Stomach (tissue), 19 donors: ENCODE measurements around the gene NMBR. TPM values are rescaled to one million over a fixed set of nuclear protein-coding genes. Genes with fewer than 3 reads are reported as not detected.
A peak's percentile ranks its signal among the peaks of the same experiment; 100 is the strongest.

ENCODE experiments used
- DNase-seq, 2 donors: peaks; one replicate each; pipeline versions ENCODE4 v3.0.0 to v3.0.0-alpha.2; 2013 to 2019
- H3K27ac ChIP-seq, 5 donors: fragments of 200-600 bp in 4 of 5; sonication (generic) in 4 of 5; one replicate each; pipeline ENCODE4 v1.5.1; 2013 to 2019; ENCODE audit warnings: mild to moderate bottlenecking in 1 of 5, moderate library complexity in 1 of 5
- H3K27me3 ChIP-seq, 3 donors: fragments of 200-600 bp; sonication (generic); one replicate each; pipeline ENCODE4 v1.5.1; 2017 to 2019; ENCODE audit warnings: mixed run types in 1 of 3
- H3K36me3 ChIP-seq, 4 donors: fragments of 200-600 bp; sonication (generic); 1 replicate in 3 of 4; 2 replicates in 1 of 4; pipeline ENCODE4 v1.5.1; 2016 to 2019
- H3K4me1 ChIP-seq, 4 donors: fragments of 200-600 bp; sonication (generic); one replicate each; pipeline ENCODE4 v1.5.1; 2016 to 2019
- H3K4me3 ChIP-seq, 4 donors: fragments of 200-600 bp; sonication (generic) in 3 of 4; one replicate each; pipeline ENCODE4 v1.5.1; 2016 to 2019; ENCODE audit warnings: mild to moderate bottlenecking in 1 of 4
- H3K9me3 ChIP-seq, 4 donors: fragments of 200-600 bp; sonication (generic); one replicate each; pipeline ENCODE4 v1.5.1; 2016 to 2019
- EP300 ChIP-seq: sonication (generic); formaldehyde crosslinking; IDR thresholded peaks from one replicate; pipeline ENCODE4 v1.6.1; 2017; ENCODE audit warnings: antibody characterized with exemption
- POLR2A ChIP-seq, 4 donors: fragments of 450-650 bp; IDR thresholded peaks; one replicate each; pipeline ENCODE4 v1.6.1; 2016; ENCODE audit warnings: antibody characterized with exemption in 4 of 4, control low read depth in 2 of 4, mild to moderate bottlenecking in 1 of 4, moderate library complexity in 1 of 4
- POLR2AphosphoS5 ChIP-seq, 3 donors: sonication (generic); formaldehyde crosslinking; IDR thresholded peaks; one replicate each; pipeline ENCODE4 v1.6.1; 2016; ENCODE audit warnings: antibody characterized with exemption in 3 of 3
- WGBS, 5 donors: extraction: QIAGEN DNeasy Blood & Tissue Kit in 3 of 5; methylation state at CpG; one replicate each; pipeline versions ENCODE4 v1.1.5 to v1.1.7; 2013 to 2018; 5-methylcytosine and 5-hydroxymethylcytosine counted together
- intact Hi-C: fragments of 100-400 bp; cut with DNase I; formaldehyde crosslinking; loops from one replicate; pipeline ENCODE4 v1.15.1; 2023; ENCODE audit warnings: low total_unique reads
- long read RNA-seq, 10 donors: transcript quantifications; one replicate each; lab custom pipeline, GENCODE V29; 2026
- polyA plus RNA-seq, 3 donors: library from polyadenylated mRNA; stranded (reverse); fragments of 200-250 nt; gene quantifications; one replicate each; pipeline ENCODE4 v1.2.3, GENCODE V29; 2013
- total RNA-seq, 5 donors: library from RNA; depleted of rRNA; stranded (reverse); fragments of >200 nt; gene quantifications; one replicate each; pipeline versions ENCODE4 v1.1.0 to v1.2.3, GENCODE V29; 2014 to 2016
- TF ChIP-seq, protein P1 (sequence below), 7 experiments: fragments of 450-650 bp in 4 of 7; fragments of 200-600 bp in 3 of 7; sonication (generic) in 3 of 7; IDR thresholded peaks; one replicate each; pipeline ENCODE4 v1.5.1; 2016 to 2019; ENCODE audit warnings: antibody characterized with exemption in 7 of 7, control low read depth in 2 of 7, mild to moderate bottlenecking in 1 of 7
- donor health status: healthy with polysubstance abuse.
- donor health status: Bipolar disorder and iron deficiency.
- donor health status: healthy.

Gene NMBR
- under 1 TPM in 1 of 5 donors, not detected in 4; 0.73 TPM for total RNA-seq
- not detected for polyA plus RNA-seq
- long read RNA-seq, donor 1, result 0 reads
- long read RNA-seq, donor 2, result 0 reads
- long read RNA-seq, donor 3, result 0 reads
- long read RNA-seq, donor 4, result 0 reads
- long read RNA-seq, donor 5, result 0 reads
- long read RNA-seq, donor 6, result 0 reads
- long read RNA-seq, donor 7, partial matches to known transcripts, result 0 of 1 reads
- long read RNA-seq, donor 7, other reads (novel, unspliced or antisense), result 0 of 1 reads
- long read RNA-seq, donor 8, result 0 reads
- long read RNA-seq, donor 9, result 0 reads
- long read RNA-seq, donor 10, result 0 reads

- Histone ChIP-seq H3K27me3 (no peaks in the 10 kb centered on the region), H3K36me3 (peaks cover 0 to 3% (median 0%) of the 10 kb centered on the region in 4 donors), H3K4me3 (peak within 1 kb of the TSS; percentile 75 to 94 (median 83)), H3K9me3 (no peaks in the 10 kb centered on the region), H3K4me1 (peaks cover 14 to 48% (median 24%) of the 10 kb centered on the region in 4 donors), H3K27ac (peak within 1 kb of the TSS; percentile 60 to 81 (median 66))
- WGBS, 5 donors, result 0 to 1% (median 0%) methylated on average over 24 to 38 of the region's 38 CpGs
- TF ChIP-seq POLR2AphosphoS5 (IDR thresholded peaks at IDR 0.05) (peak; percentile 89 to 99 (median 94)), EP300 (no peak), POLR2A (IDR thresholded peaks at IDR 0.05) (no peak)
- TF ChIP-seq, protein P1, sequence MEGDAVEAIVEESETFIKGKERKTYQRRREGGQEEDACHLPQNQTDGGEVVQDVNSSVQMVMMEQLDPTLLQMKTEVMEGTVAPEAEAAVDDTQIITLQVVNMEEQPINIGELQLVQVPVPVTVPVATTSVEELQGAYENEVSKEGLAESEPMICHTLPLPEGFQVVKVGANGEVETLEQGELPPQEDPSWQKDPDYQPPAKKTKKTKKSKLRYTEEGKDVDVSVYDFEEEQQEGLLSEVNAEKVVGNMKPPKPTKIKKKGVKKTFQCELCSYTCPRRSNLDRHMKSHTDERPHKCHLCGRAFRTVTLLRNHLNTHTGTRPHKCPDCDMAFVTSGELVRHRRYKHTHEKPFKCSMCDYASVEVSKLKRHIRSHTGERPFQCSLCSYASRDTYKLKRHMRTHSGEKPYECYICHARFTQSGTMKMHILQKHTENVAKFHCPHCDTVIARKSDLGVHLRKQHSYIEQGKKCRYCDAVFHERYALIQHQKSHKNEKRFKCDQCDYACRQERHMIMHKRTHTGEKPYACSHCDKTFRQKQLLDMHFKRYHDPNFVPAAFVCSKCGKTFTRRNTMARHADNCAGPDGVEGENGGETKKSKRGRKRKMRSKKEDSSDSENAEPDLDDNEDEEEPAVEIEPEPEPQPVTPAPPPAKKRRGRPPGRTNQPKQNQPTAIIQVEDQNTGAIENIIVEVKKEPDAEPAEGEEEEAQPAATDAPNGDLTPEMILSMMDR (IDR thresholded peaks at IDR 0.05), result peak in 5 of 7 experiments; percentile 57 to 98 (median 83)
- peak; percentile 97 to 100 for DNase-seq
- intact Hi-C loops, result no loop called here
Observed at GRCh38 chr6:142146828-142147662, at the start of gene NMBR, which contains the start of gene VTA1. TSS of gene NMBR (minus strand) at chr6:142147122. CDS start at chr6:142088658, 58,464 bp downstream. TSS of gene VTA1 (plus strand) at chr6:142147263. CDS start at chr6:142147288, 25 bp downstream.

DNA sequence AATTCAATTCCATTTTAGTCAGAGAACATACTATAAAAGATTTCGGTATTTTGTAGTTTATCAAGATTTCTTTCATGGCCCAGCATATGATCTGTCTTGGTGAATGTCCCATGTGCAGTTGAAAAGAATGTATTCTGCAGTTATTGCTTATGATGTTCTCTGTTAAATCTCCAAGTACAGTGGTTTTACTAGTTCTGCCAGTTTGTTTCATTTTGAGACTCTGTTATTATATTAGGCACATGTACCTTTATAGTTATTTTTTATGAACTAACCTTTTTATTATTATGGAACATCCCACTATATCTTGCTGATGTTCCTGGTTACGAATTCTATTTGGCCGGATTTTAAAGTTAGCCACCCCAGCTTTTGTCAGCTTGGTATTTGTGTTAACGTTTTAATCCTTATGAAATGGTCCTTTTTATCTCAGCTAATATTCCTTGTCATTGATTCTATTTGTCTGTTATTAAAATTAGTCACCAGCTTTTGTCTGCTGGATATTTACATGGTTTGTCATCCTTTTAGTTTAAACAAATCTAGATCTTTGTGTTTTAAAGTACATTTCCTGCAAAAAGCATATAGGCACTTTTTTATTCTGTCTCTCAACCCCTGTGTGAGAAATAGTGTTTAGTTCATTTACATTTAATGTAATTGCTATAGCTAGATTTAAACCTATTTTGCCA, 49.1 kb upstream of the NMBR start:
- Histone ChIP-seq H3K27me3 (no peaks in the 10 kb centered on the region), H3K36me3 (peaks cover 0 to 26% (median 22%) of the 10 kb centered on the region in 4 donors), H3K9me3 (no peaks in the 10 kb centered on the region), H3K4me1 (peaks cover 0 to 11% (median 3%) of the 10 kb centered on the region in 4 donors), H3K27ac (no peak overlapping the region), H3K4me3 (no peak overlapping the region)
- TF ChIP-seq EP300, result no peak
- no peak for TF ChIP-seq POLR2AphosphoS5 (IDR thresholded peaks at IDR 0.05)
- TF ChIP-seq, protein P1 (IDR thresholded peaks at IDR 0.05), result no peak
- TF ChIP-seq POLR2A (IDR thresholded peaks at IDR 0.05), result no peak
- DNase-seq, result no peak
- WGBS, 5 donors, result 81 to 88% (median 82%) methylated on average over 4 of the region's 4 CpGs
- intact Hi-C loops, result no loop called here

DNA sequence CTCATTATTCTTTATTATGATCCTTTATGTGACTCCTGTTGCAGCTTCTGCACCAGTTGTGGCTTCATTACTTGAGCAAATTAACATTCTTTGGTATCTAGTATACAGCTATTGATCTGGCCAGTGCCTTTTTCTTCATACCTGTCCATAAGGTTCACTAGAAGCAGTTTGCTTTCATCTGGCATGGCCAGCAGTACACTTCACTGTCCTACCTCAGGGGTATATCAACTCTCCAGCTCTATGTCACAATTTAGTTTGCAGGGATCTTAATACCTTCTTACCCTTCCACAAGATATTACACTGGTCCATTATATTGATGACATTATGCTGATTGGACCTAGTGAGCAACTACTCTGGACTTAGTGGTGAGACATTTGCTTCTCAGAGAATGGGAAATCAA, 46.7 kb upstream of the NMBR start:
- Histone ChIP-seq H3K27ac (no peak overlapping the region), H3K4me1 (peaks cover 0 to 8% (median 3%) of the 10 kb centered on the region in 4 donors), H3K36me3 (peaks cover 0 to 25% (median 19%) of the 10 kb centered on the region in 4 donors), H3K9me3 (no peaks in the 10 kb centered on the region), H3K4me3 (no peak overlapping the region), H3K27me3 (no peaks in the 10 kb centered on the region)
- no peak for DNase-seq
- TF ChIP-seq EP300 (no peak), POLR2AphosphoS5 (IDR thresholded peaks at IDR 0.05) (no peak), POLR2A (IDR thresholded peaks at IDR 0.05) (no peak)
- intact Hi-C loops, result no loop called here

GRCh38 chr6:142192343-142192742, 45.4 kb upstream of the NMBR start:
- TF ChIP-seq, protein P1 (IDR thresholded peaks at IDR 0.05), result no peak
- TF ChIP-seq POLR2AphosphoS5 (IDR thresholded peaks at IDR 0.05) (no peak), EP300 (no peak), POLR2A (IDR thresholded peaks at IDR 0.05) (no peak)
- no peak for DNase-seq
- WGBS, 5 donors, result 92 to 100% (median 97%) methylated on average over 1 of the region's 1 CpG
- no peaks in the 10 kb centered on the region for H3K9me3 ChIP-seq
- no peak overlapping the region for H3K4me3 ChIP-seq
- H3K27me3 ChIP-seq, result no peaks in the 10 kb centered on the region
- H3K27ac ChIP-seq, result no peak overlapping the region
- intact Hi-C loops, result no loop called here
- peaks cover 0 to 21% (median 13%) of the 10 kb centered on the region in 4 donors for H3K36me3 ChIP-seq
- peaks cover 0 to 8% (median 3%) of the 10 kb centered on the region in 4 donors for H3K4me1 ChIP-seq
